GM18868 (cell line): ENCODE results near the gene NELL2.

Experiments
- ATAC-seq: cut with Tn5 transposase; IDR thresholded peaks from one replicate; pipeline ENCODE4 v1.9.1; 2021; ENCODE audit warnings: mild to moderate bottlenecking, moderate library complexity; ENCODE audit not compliant: unreplicated experiment

Gene NELL2

GRCh38 chr12:44555454-44555853 is 320.7 kb downstream of the NELL2 start:
- no peak for ATAC-seq

- peak; percentile 59 for ATAC-seq
Measured at GRCh38 chr12:44551631-44552030, 324.5 kb downstream of the NELL2 start.

- ATAC-seq: no peak
Measured at GRCh38 chr12:44550377-44550776, 325.7 kb downstream of the NELL2 start.

GRCh38 chr12:44546060-44546459 is 330.1 kb downstream of the NELL2 start:
- no peak for ATAC-seq

GRCh38 chr12:44544018-44544417 is 332.1 kb downstream of the NELL2 start:
- peak; percentile 76 for ATAC-seq

- no peak for ATAC-seq
Measured at GRCh38 chr12:44542716-44543115, 333.4 kb downstream of the NELL2 start.

- no peak for ATAC-seq
Measured at GRCh38 chr12:44537354-44537753, 338.8 kb downstream of the NELL2 start.

- ATAC-seq: no peak
Measured at GRCh38 chr12:44532940-44533339, 343.2 kb downstream of the NELL2 start.

- no peak for ATAC-seq
Measured at GRCh38 chr12:44531320-44531971, 344.7 kb downstream of the NELL2 start.

- ATAC-seq: no peak
Measured at GRCh38 chr12:44526655-44527182, 349.4 kb downstream of the NELL2 start.

- no peak for ATAC-seq
Measured at GRCh38 chr12:44525806-44526654, 350.1 kb downstream of the NELL2 start.

GRCh38 chr12:44523828-44524227 is 352.3 kb downstream of the NELL2 start:
- no peak for ATAC-seq

GRCh38 chr12:44521702-44522101 is 354.4 kb downstream of the NELL2 start:
- no peak for ATAC-seq

GRCh38 chr12:44519931-44520330 is 356.2 kb downstream of the NELL2 start:
- no peak for ATAC-seq

GRCh38 chr12:44511289-44511688 is 364.8 kb downstream of the NELL2 start:
- ATAC-seq: peak; percentile 87

GRCh38 chr12:44510510-44510909 is 365.6 kb downstream of the NELL2 start:
- no peak for ATAC-seq

GRCh38 chr12:44510076-44510475 is 366.0 kb downstream of the NELL2 start:
- ATAC-seq: no peak

GRCh38 chr12:44509471-44509870 is 366.6 kb downstream of the NELL2 start:
- no peak for ATAC-seq

- ATAC-seq: no peak
Measured at GRCh38 chr12:44507461-44507860, 368.7 kb downstream of the NELL2 start.

- no peak for ATAC-seq
Measured at GRCh38 chr12:44504799-44505198, 371.3 kb downstream of the NELL2 start.

- no peak for ATAC-seq
Measured at GRCh38 chr12:44503329-44503728, 372.8 kb downstream of the NELL2 start.

- ATAC-seq: no peak
Measured at GRCh38 chr12:44502681-44503080, 373.4 kb downstream of the NELL2 start.
